GM12878 (cell line): ENCODE data around the gene CST6. TPM values are rescaled to one million over a fixed set of nuclear protein-coding genes. Genes with fewer than 3 reads are reported as not detected.

Source experiments
- ATAC-seq: fragments of 200-7000 bp; cut with Tn5 transposase; 3 replicates; pipeline ENCODE4 v1.9.1; 2020; ENCODE audit warnings: mild to moderate bottlenecking, moderate library complexity
- BruUV-seq: library from RNA; stranded (reverse); fragments of 400-500 nt; replicated peaks from 2 replicates; lab custom pipeline; 2021; lab: Mats Ljungman, UMichigan
- CTCF ChIA-PET: fragments of 300-600 bp; sonication (Branson Sonifier 250); formaldehyde crosslinking; extraction: SDS; loops from one replicate; lab custom pipeline; 2021; ENCODE audit warnings: inconsistent platforms; lab: Yijun Ruan, JAX
- POLR2A ChIA-PET: fragments of 350-600 bp; formaldehyde crosslinking; extraction: SDS; loops from one replicate; lab custom pipeline; 2021; ENCODE audit warnings: inconsistent platforms; lab: Charles Lee
- RAD21 ChIA-PET: fragments of 300-600 bp; sonication (Branson Sonifier 250); formaldehyde crosslinking; loops from one replicate; lab custom pipeline; 2023; ENCODE audit warnings: antibody characterized with exemption; ENCODE audit not compliant: unreplicated experiment; lab: Charles Lee
- SMC1A ChIA-PET: fragments of 300-600 bp; sonication (Branson Sonifier 250); formaldehyde crosslinking; loops from one replicate; lab custom pipeline; 2023; ENCODE audit not compliant: unreplicated experiment, uncharacterized antibody; lab: Charles Lee
- DNase-seq: peaks from one replicate; pipeline ENCODE4 v3.0.0-alpha.2; 2011; ENCODE audit warnings: low read depth, low spot score
- FAIRE-seq: peaks from 3 replicates; lab custom pipeline; 2011; peaks lifted over from hg19 to GRCh38; lab: Jason Lieb, UNC
- H2AFZ ChIP-seq: 2 replicates; pipeline ENCODE4 v1.6.0; 2011; ENCODE audit warnings: low read depth, low read length, control low read depth; ENCODE audit not compliant: control insufficient read depth
- H3K27ac ChIP-seq: 2 replicates; pipeline ENCODE4 v1.5.1; 2011; ENCODE audit warnings: control low read depth; ENCODE audit not compliant: control insufficient read depth, insufficient read depth
- H3K27me3 ChIP-seq, 2 experiments: replicated peaks in 1 of 2; 2 replicates each; pipeline versions ENCODE4 v1.6.0 to v1.6.1; 2011; ENCODE audit warnings: low read length in 1 of 2; ENCODE audit not compliant: control insufficient read depth in 2 of 2, insufficient read depth in 2 of 2
- H3K36me3 ChIP-seq, 2 experiments: 2 replicates each; pipeline ENCODE4 v1.5.1; 2011; ENCODE audit warnings: low read length in 1 of 2; ENCODE audit not compliant: control insufficient read depth in 2 of 2, insufficient read depth in 2 of 2
- H3K4me1 ChIP-seq: 2 replicates; pipeline ENCODE4 v1.6.1; 2011; ENCODE audit warnings: mild to moderate bottlenecking, low read length, moderate library complexity, mixed read lengths; ENCODE audit not compliant: control insufficient read depth, insufficient read depth
- H3K4me2 ChIP-seq: 2 replicates; pipeline ENCODE4 v1.6.0; 2011; ENCODE audit warnings: control low read depth; ENCODE audit not compliant: control insufficient read depth, insufficient read depth
- H3K4me3 ChIP-seq: fragments of 200-600 bp; sonication (generic); 2 replicates; pipeline ENCODE4 v1.5.1; 2016
- H3K79me2 ChIP-seq: 2 replicates; pipeline ENCODE4 v1.6.0; 2011; ENCODE audit warnings: low read length; ENCODE audit not compliant: control insufficient read depth, insufficient read depth
- H3K9ac ChIP-seq: 2 replicates; pipeline ENCODE4 v1.8.0; 2011; ENCODE audit warnings: low read length, control low read depth, mixed read lengths; ENCODE audit not compliant: control insufficient read depth, insufficient read depth
- H3K9me3 ChIP-seq: replicated peaks from 3 replicates; pipeline ENCODE4 v1.5.1; 2011; ENCODE audit warnings: mild to moderate bottlenecking, low read length; ENCODE audit not compliant: control insufficient read depth, insufficient read depth
- H4K20me1 ChIP-seq: 2 replicates; pipeline ENCODE4 v1.6.0; 2011; ENCODE audit not compliant: control insufficient read depth, insufficient read depth
- BCL11A ChIP-seq: IDR thresholded peaks from 2 replicates; pipeline ENCODE4 v1.6.1; 2011; ENCODE audit warnings: low read depth, low read length
- CBX5 ChIP-seq: sonication (generic); IDR thresholded peaks from 2 replicates; pipeline ENCODE4 v1.6.1; 2016; ENCODE audit warnings: low read depth, moderate library complexity, mild to moderate bottlenecking, inconsistent platforms
- CTCF ChIP-seq, 3 experiments: IDR thresholded peaks in 2 of 3; conservative IDR thresholded peaks in 1 of 3; 2 replicates each; pipeline ENCODE4 v1.5.1; 2011; ENCODE audit warnings: low read depth in 3 of 3, low read length in 3 of 3, mild to moderate bottlenecking in 3 of 3, control low read depth in 2 of 3, moderate library complexity in 2 of 3, inconsistent platforms in 1 of 3, mixed read lengths in 1 of 3; ENCODE audit not compliant: control insufficient read depth in 2 of 3, insufficient read depth in 1 of 3; ENCODE audit errors: extremely low read depth in 1 of 3
- DPF2 ChIP-seq: fragments of 450-650 bp; IDR thresholded peaks from 2 replicates; pipeline ENCODE4 v1.6.1; 2017; ENCODE audit warnings: mild to moderate bottlenecking
- EGR1 ChIP-seq, 2 experiments: IDR thresholded peaks; 1 replicate in 1 of 2; 2 replicates in 1 of 2; pipeline ENCODE4 v1.6.1; 2011 to 2012; ENCODE audit warnings: low read depth in 2 of 2, low read length in 2 of 2, borderline replicate concordance in 1 of 2, mild to moderate bottlenecking in 1 of 2, moderate library complexity in 1 of 2
- ESRRA ChIP-seq: IDR thresholded peaks from 2 replicates; pipeline ENCODE4 v1.6.1; 2012; ENCODE audit warnings: mild to moderate bottlenecking, low read length, improper control_type of control experiment
- HCFC1 ChIP-seq: fragments of 150-350 bp; IDR thresholded peaks from 2 replicates; pipeline ENCODE4 v1.6.1; 2014; ENCODE audit warnings: low read length
- IRF4 ChIP-seq: IDR thresholded peaks from 2 replicates; pipeline ENCODE4 v1.6.1; 2011; ENCODE audit warnings: low read depth, low read length
- MEF2A ChIP-seq: IDR thresholded peaks from 2 replicates; pipeline ENCODE4 v1.6.1; 2011; ENCODE audit warnings: low read depth, mild to moderate bottlenecking, low read length, moderate library complexity; ENCODE audit not compliant: insufficient read depth
- MTA2 ChIP-seq: fragments of 450-650 bp; IDR thresholded peaks from 2 replicates; pipeline ENCODE4 v1.6.1; 2016; ENCODE audit warnings: low read depth, mild to moderate bottlenecking, moderate library complexity
- NR2C1 ChIP-seq: fragments of 450-650 bp; IDR thresholded peaks from 2 replicates; pipeline ENCODE4 v1.6.1; 2017; ENCODE audit warnings: antibody characterized with exemption, mild to moderate bottlenecking, moderate library complexity
- NR2C2 ChIP-seq: IDR thresholded peaks from 2 replicates; pipeline ENCODE4 v1.6.1; 2011; ENCODE audit warnings: borderline replicate concordance, low read depth; ENCODE audit not compliant: control insufficient read depth, insufficient read length
- POLR2A ChIP-seq: IDR thresholded peaks from 2 replicates; pipeline ENCODE4 v1.6.1; 2011; ENCODE audit warnings: low read depth, mild to moderate bottlenecking, low read length
- SIN3A ChIP-seq: IDR thresholded peaks from 2 replicates; pipeline ENCODE4 v1.6.1; 2012; ENCODE audit warnings: low read depth, low read length, improper control_type of control experiment
- ZBED1 ChIP-seq: IDR thresholded peaks from 2 replicates; pipeline ENCODE4 v1.6.1; 2016; ENCODE audit warnings: borderline replicate concordance
- ZBTB11 ChIP-seq: fragments of 450-650 bp; formaldehyde crosslinking; IDR thresholded peaks from 2 replicates; pipeline ENCODE4 v1.5.0; 2022; ENCODE audit warnings: mild to moderate bottlenecking, missing genetic modification characterization
- ZBTB33 ChIP-seq: fragments of 450-650 bp; IDR thresholded peaks from 2 replicates; pipeline ENCODE4 v1.6.1; 2017; ENCODE audit warnings: mild to moderate bottlenecking
- WGBS: methylation state at CpG from one replicate; pipeline ENCODE4 v1.1.6; 2016; ENCODE audit warnings: low lambda C conversion rate; ENCODE audit not compliant: insufficient replicate concordance, insufficient coverage; ENCODE audit errors: missing lambda C conversion rate; 5-methylcytosine and 5-hydroxymethylcytosine counted together
- in situ Hi-C: fragments of 300-500 bp; cut with MboI; formaldehyde crosslinking; loops from 9 replicates; pipeline ENCODE4 v1.14.3; 2018; ENCODE audit warnings: mixed read lengths
- intact Hi-C: fragments of 100-400 bp; cut with micrococcal nuclease; formaldehyde crosslinking; loops from one replicate; pipeline ENCODE4 v1.14.2; 2022; ENCODE audit not compliant: unreplicated experiment
- polyA plus RNA-seq, 11 experiments: library from polyadenylated mRNA; depleted of rRNA in 4 of 11; unstranded in 6 of 11; stranded (reverse) in 5 of 11; fragments of >200 nt; fragmentation: Nextera tagmentation in 4 of 11; fragmentation: Illumina TruSeq in 1 of 11; extraction: Ambion mirVana in 4 of 11; extraction: Trizol in 1 of 11; gene quantifications; 1 replicate in 1 of 11; 2 replicates in 10 of 11; pipeline versions ENCODE4 v1.2.1 to v1.2.3, GENCODE V29; 2011 to 2016; ENCODE audit warnings: inconsistent platforms in 2 of 11, missing spikeins in 2 of 11, low read depth in 1 of 11
- total RNA-seq, 4 experiments: library from RNA; depleted of rRNA in 3 of 4; stranded (reverse); fragments of >200 nt in 3 of 4; fragmentation: Illumina TruSeq in 1 of 4; extraction: Trizol in 1 of 4; gene quantifications; 2 replicates each; pipeline versions ENCODE4 v1.2.1 to v1.2.3, GENCODE V29; 2013 to 2021

The CST6 gene
- total and polyA plus RNA-seq, 10 of the 15 experiments (the other 5 are each of a cell fraction or from before 2014, with no cell fraction given), result not detected

GRCh38 chr11:66015936-66016792 is 4.4 kb downstream of the CST6 start:
- BruUV-seq, result no TSS peak
- intact Hi-C loops, result no loop called here
- DNase-seq, result no peak
- H2AFZ ChIP-seq, result no peak overlapping the region
- in situ Hi-C loops, result no loop called here
- POLR2A ChIA-PET, result interaction anchor here (0.6 kb wide), 1 partner anchor 27 kb away, joined by 4 read pairs; no protein-coding TSS in a partner anchor
- no peak for FAIRE-seq
- SMC1A ChIA-PET, result no interaction called here
- no peak for ATAC-seq
- no peaks in the 10 kb centered on the region for H3K36me3 ChIP-seq
- no peaks in the 10 kb centered on the region for H3K79me2 ChIP-seq
- no peaks in the 10 kb centered on the region for H3K9me3 ChIP-seq
- no peak overlapping the region for H3K4me3 ChIP-seq
- H3K4me2 ChIP-seq, result no peak overlapping the region
- no peaks in the 10 kb centered on the region for H3K4me1 ChIP-seq
- RAD21 ChIA-PET, result no interaction called here
- H3K27ac ChIP-seq, result no peak overlapping the region
- no peaks in the 10 kb centered on the region for H4K20me1 ChIP-seq
- H3K27me3 ChIP-seq, result peaks cover 3 to 7% of the 10 kb centered on the region in 2 experiments
- 48% methylated on average over 18 of the region's 18 CpGs for WGBS
- CTCF ChIA-PET, result interaction anchor here (0.9 kb wide), 1 partner anchor 132 kb away, joined by 3 read pairs; no protein-coding TSS in a partner anchor
- no peak overlapping the region for H3K9ac ChIP-seq
- TF ChIP-seq MTA2 (no peak), POLR2A (no peak), IRF4 (no peak), CBX5 (no peak), ZBTB11 (CRISPR knock-in tag) (no peak), EGR1 (IDR thresholded peaks at IDR 0.05; ENCODE audit: borderline replicate concordance in 1 of 2, low read depth in 2 of 2, low read length in 2 of 2) (no peak), DPF2 (no peak), ZBTB33 (no peak), HCFC1 (no peak), ZBED1 (no peak), NR2C2 (no peak), BCL11A (no peak), SIN3A (no peak), NR2C1 (no peak), CTCF (IDR thresholded peaks at IDR 0.05 in 2 of 3, conservative IDR thresholded peaks at IDR 0.05 in 1 of 3; ENCODE audit: control insufficient read depth in 2 of 3, extremely low read depth in 1 of 3, insufficient read depth in 1 of 3, low read depth in 3 of 3, low read length in 3 of 3) (no peak), MEF2A (no peak), ESRRA (no peak)
